IMR-90 (cell line): Measurements from ENCODE around the gene GALNT8. TPM values are rescaled to one million over a fixed set of nuclear protein-coding genes. Genes with fewer than 3 reads are reported as not detected.

ENCODE experiments used
- ATAC-seq: fragments of 200-7000 bp; cut with Tn5 transposase; 2 replicates; pipeline ENCODE4 v1.9.1; 2020; ENCODE audit warnings: low read depth, mild to moderate bottlenecking, moderate library complexity
- BruUV-seq: library from RNA; stranded (reverse); fragments of 400-500 nt; replicated peaks from 2 replicates; lab custom pipeline; 2021; lab: Mats Ljungman, UMichigan
- CTCF ChIA-PET: fragments of 300-600 bp; formaldehyde crosslinking; extraction: SDS; loops from one replicate; lab custom pipeline; 2021; ENCODE audit warnings: antibody characterized with exemption; lab: Yijun Ruan, JAX
- POLR2A ChIA-PET: fragments of 300-600 bp; sonication (Branson Sonifier 250); formaldehyde crosslinking; loops from one replicate; lab custom pipeline; 2022; ENCODE audit warnings: antibody characterized with exemption; ENCODE audit not compliant: unreplicated experiment; lab: Charles Lee
- DNase-seq: peaks from one replicate; pipeline ENCODE4 v3.0.0; 2013
- H2AFZ ChIP-seq: replicated peaks from 2 replicates; pipeline ENCODE3; 2013; ENCODE audit warnings: low read length, mild to moderate bottlenecking; ENCODE audit not compliant: poor library complexity
- H2AK5ac ChIP-seq: 2 replicates; pipeline ENCODE4 v1.6.1; 2013; ENCODE audit warnings: low read depth, low read length, inconsistent platforms
- H2AK9ac ChIP-seq: replicated peaks from 2 replicates; pipeline ENCODE3; 2013; ENCODE audit warnings: mild to moderate bottlenecking, low read depth, low read length, moderate library complexity; ENCODE audit not compliant: poor library complexity
- H2BK120ac ChIP-seq: 2 replicates; pipeline ENCODE4 v1.6.1; 2013; ENCODE audit warnings: low read depth, low read length, inconsistent platforms
- H2BK15ac ChIP-seq: 3 replicates; pipeline ENCODE4 v1.6.1; 2013; ENCODE audit warnings: low read depth, low read length, inconsistent platforms
- H2BK20ac ChIP-seq: 2 replicates; pipeline ENCODE4 v1.6.1; 2013; ENCODE audit warnings: low read depth, mild to moderate bottlenecking, inconsistent platforms, low read length, moderate library complexity
- H2BK5ac ChIP-seq: 2 replicates; pipeline ENCODE4 v1.6.1; 2013; ENCODE audit warnings: mild to moderate bottlenecking, low read depth, low read length, inconsistent platforms; ENCODE audit not compliant: poor library complexity, severe bottlenecking
- H3K14ac ChIP-seq: replicated peaks from 2 replicates; pipeline ENCODE4 v1.6.1; 2013; ENCODE audit warnings: low read depth, low read length, inconsistent platforms
- H3K18ac ChIP-seq: 2 replicates; pipeline ENCODE4 v1.6.1; 2013; ENCODE audit warnings: low read depth, low read length, control low read depth
- H3K23ac ChIP-seq: 2 replicates; pipeline ENCODE4 v1.6.1; 2013; ENCODE audit warnings: low read depth, low read length, inconsistent platforms
- H3K27ac ChIP-seq: 2 replicates; pipeline ENCODE4 v1.5.1; 2013; ENCODE audit warnings: mild to moderate bottlenecking, control low read depth, low read length; ENCODE audit not compliant: insufficient read depth
- H3K27me3 ChIP-seq: 2 replicates; pipeline ENCODE4 v1.6.1; 2013; ENCODE audit warnings: low read length; ENCODE audit not compliant: control insufficient read depth, insufficient read depth
- H3K36me3 ChIP-seq: 2 replicates; pipeline ENCODE4 v1.6.1; 2013; ENCODE audit warnings: low read length, mixed read lengths; ENCODE audit not compliant: control insufficient read depth, insufficient read depth
- H3K4ac ChIP-seq: 2 replicates; pipeline ENCODE4 v1.6.1; 2013; ENCODE audit warnings: low read depth, low read length, inconsistent platforms
- H3K4me1 ChIP-seq: 2 replicates; pipeline ENCODE4 v1.6.1; 2013; ENCODE audit warnings: low read length, mixed read lengths; ENCODE audit not compliant: control insufficient read depth, insufficient read depth
- H3K4me2 ChIP-seq: 2 replicates; pipeline ENCODE4 v1.6.1; 2013; ENCODE audit warnings: low read depth, mild to moderate bottlenecking, control low read depth, low read length, moderate library complexity
- H3K4me3 ChIP-seq: 2 replicates; pipeline ENCODE4 v1.5.1; 2013; ENCODE audit warnings: low read depth, mild to moderate bottlenecking, control low read depth, low read length, moderate library complexity; ENCODE audit not compliant: insufficient read depth
- H3K56ac ChIP-seq: 2 replicates; pipeline ENCODE4 v1.6.1; 2013; ENCODE audit warnings: low read length, inconsistent platforms; ENCODE audit not compliant: insufficient read depth; ENCODE audit errors: extremely low read depth
- H3K79me1 ChIP-seq, 2 experiments: 2 replicates each; pipeline ENCODE4 v1.6.1; 2013; ENCODE audit warnings: low read length in 2 of 2, inconsistent platforms in 1 of 2, low read depth in 1 of 2
- H3K9ac ChIP-seq: 2 replicates; pipeline ENCODE4 v1.6.1; 2013; ENCODE audit warnings: low read depth, low read length, control low read depth
- H3K9me1 ChIP-seq: 2 replicates; pipeline ENCODE4 v1.6.1; 2013; ENCODE audit warnings: low read length, inconsistent platforms; ENCODE audit not compliant: insufficient read depth
- H3K9me3 ChIP-seq: 2 replicates; pipeline ENCODE4 v1.6.1; 2013; ENCODE audit warnings: low read length; ENCODE audit not compliant: control insufficient read depth, insufficient read depth
- H4K20me1 ChIP-seq: 2 replicates; pipeline ENCODE4 v1.6.1; 2013; ENCODE audit warnings: low read length, inconsistent platforms; ENCODE audit not compliant: insufficient read depth
- H4K5ac ChIP-seq: 2 replicates; pipeline ENCODE4 v1.6.1; 2013; ENCODE audit warnings: mild to moderate bottlenecking, low read depth, low read length, control low read depth
- H4K8ac ChIP-seq, 2 experiments: 2 replicates each; pipeline ENCODE4 v1.6.1; 2013; ENCODE audit warnings: low read depth in 2 of 2, low read length in 2 of 2, control low read depth in 1 of 2, inconsistent platforms in 1 of 2
- H4K91ac ChIP-seq: 2 replicates; pipeline ENCODE4 v1.6.1; 2013; ENCODE audit warnings: low read depth, low read length, inconsistent platforms; ENCODE audit not compliant: insufficient read depth
- BHLHE40 ChIP-seq: fragments of 150-350 bp; IDR thresholded peaks from 2 replicates; pipeline ENCODE4 v1.6.1; 2016; ENCODE audit warnings: mild to moderate bottlenecking, low read depth, low read length
- CEBPB ChIP-seq: IDR thresholded peaks from 2 replicates; pipeline ENCODE4 v1.6.1; 2012; ENCODE audit warnings: low read depth, low read length, improper control_type of control experiment
- CTCF ChIP-seq: conservative IDR thresholded peaks from 2 replicates; pipeline ENCODE4 v1.5.1; 2012; ENCODE audit warnings: mild to moderate bottlenecking, low read depth, low read length, improper control_type of control experiment
- ELK1 ChIP-seq: fragments of 150-350 bp; IDR thresholded peaks from 2 replicates; pipeline ENCODE4 v1.6.1; 2016; ENCODE audit warnings: low read depth, mild to moderate bottlenecking, low read length, moderate library complexity, borderline replicate concordance
- FOS ChIP-seq: fragments of 150-350 bp; IDR thresholded peaks from 2 replicates; pipeline ENCODE4 v1.6.1; 2016; ENCODE audit warnings: low read depth, low read length
- MAFK ChIP-seq: IDR thresholded peaks from 2 replicates; pipeline ENCODE4 v1.6.1; 2012; ENCODE audit warnings: low read depth, low read length, improper control_type of control experiment
- MAZ ChIP-seq: IDR thresholded peaks from 2 replicates; pipeline ENCODE4 v1.6.1; 2012; ENCODE audit warnings: low read depth, mild to moderate bottlenecking, low read length, improper control_type of control experiment, moderate library complexity, borderline replicate concordance
- MXI1 ChIP-seq: IDR thresholded peaks from 2 replicates; pipeline ENCODE4 v1.6.1; 2012; ENCODE audit warnings: low read depth, mild to moderate bottlenecking, low read length, moderate library complexity, borderline replicate concordance
- POLR2A ChIP-seq: IDR thresholded peaks from 2 replicates; pipeline ENCODE4 v1.6.1; 2012; ENCODE audit warnings: mild to moderate bottlenecking, low read depth, low read length
- RCOR1 ChIP-seq: IDR thresholded peaks from 2 replicates; pipeline ENCODE4 v1.6.1; 2012; ENCODE audit warnings: mild to moderate bottlenecking, low read length, improper control_type of control experiment; ENCODE audit not compliant: insufficient replicate concordance
- SMC3 ChIP-seq: fragments of 150-350 bp; IDR thresholded peaks from 2 replicates; pipeline ENCODE4 v1.6.1; 2016; ENCODE audit warnings: low read depth, mild to moderate bottlenecking, antibody characterized with exemption, low read length, moderate library complexity
- USF2 ChIP-seq: fragments of 150-350 bp; IDR thresholded peaks from 2 replicates; pipeline ENCODE4 v1.6.1; 2017; ENCODE audit warnings: mild to moderate bottlenecking, antibody characterized with exemption, low read length, low read depth
- WGBS, 2 experiments: methylation state at CpG; one replicate each; pipeline versions ENCODE4 v1.1.5 to v1.1.7; 2013; ENCODE audit warnings: missing lambda C conversion rate in 2 of 2; ENCODE audit not compliant: insufficient read length in 1 of 2; ENCODE audit errors: extremely low coverage in 2 of 2; 5-methylcytosine and 5-hydroxymethylcytosine counted together
- dilution Hi-C: fragments of 300-500 bp; cut with HindIII; formaldehyde crosslinking; loops from one replicate; pipeline ENCODE4 v1.14.3; 2018; ENCODE audit warnings: low sequenced_read_pairs; ENCODE audit not compliant: unreplicated experiment
- in situ Hi-C: fragments of 300-500 bp; cut with MboI; formaldehyde crosslinking; loops from 3 replicates; pipeline ENCODE4 v1.14.3; 2019; ENCODE audit warnings: low sequenced_read_pairs, inconsistent platforms, mixed read lengths
- intact Hi-C: fragments of 100-400 bp; cut with micrococcal nuclease; formaldehyde crosslinking; loops from 2 replicates; pipeline ENCODE4 v1.10.0; 2022
- polyA plus RNA-seq, 3 experiments: library from polyadenylated mRNA; depleted of rRNA; stranded (reverse); fragments of >200 nt; gene quantifications; 2 replicates each; pipeline ENCODE4 v1.2.3, GENCODE V29; 2012; ENCODE audit warnings: low replicate concordance in 1 of 3
- total RNA-seq: library from RNA; depleted of rRNA; stranded (reverse); fragments of >200 nt; gene quantifications from 2 replicates; pipeline ENCODE4 v1.2.3, GENCODE V29; 2012

GALNT8 gene
- total and polyA plus RNA-seq, 2 of the 4 experiments (the other 2 are of a cell fraction) = not detected

GRCh38 chr12:4814485-4814884 is 94.3 kb downstream of the GALNT8 start:
- DNase-seq (no peak), ATAC-seq (no peak)
- TF ChIP-seq FOS (no peak), MAZ (no peak), CEBPB (no peak), MXI1 (no peak), SMC3 (no peak), ELK1 (no peak), USF2 (no peak), MAFK (no peak), BHLHE40 (no peak), RCOR1 (no peak), CTCF (no peak), POLR2A (no peak)
- H2BK120ac ChIP-seq = no peak overlapping the region
- no peak overlapping the region for H2AK5ac ChIP-seq
- no peak overlapping the region for H2AFZ ChIP-seq
- H3K4ac ChIP-seq = no peak overlapping the region
- CTCF ChIA-PET = no interaction called here
- no peaks in the 10 kb centered on the region for H4K20me1 ChIP-seq
- H3K27me3 ChIP-seq = peaks cover 21% of the 10 kb centered on the region
- intact Hi-C loops = no loop called here
- no peak overlapping the region for H4K91ac ChIP-seq
- H2BK5ac ChIP-seq = no peak overlapping the region
- no CpG with 5 or more reads among the region's 9 CpGs for WGBS, 2 experiments
- no peak overlapping the region for H3K23ac ChIP-seq
- no peaks in the 10 kb centered on the region for H3K9me3 ChIP-seq
- POLR2A ChIA-PET = no interaction called here
- no peak overlapping the region for H3K56ac ChIP-seq
- no peak overlapping the region for H3K14ac ChIP-seq
- no peak overlapping the region for H2AK9ac ChIP-seq
- H3K9ac ChIP-seq = no peak overlapping the region
- no peaks in the 10 kb centered on the region for H3K9me1 ChIP-seq
- no peaks in the 10 kb centered on the region for H3K79me1 ChIP-seq
- H3K18ac ChIP-seq = no peak overlapping the region
- no TSS peak for BruUV-seq
- no peak overlapping the region for H3K4me3 ChIP-seq
- no peaks in the 10 kb centered on the region for H3K36me3 ChIP-seq
- H3K4me2 ChIP-seq = no peak overlapping the region
- no peak overlapping the region for H2BK15ac ChIP-seq
- no peaks in the 10 kb centered on the region for H3K4me1 ChIP-seq
- dilution Hi-C loops = no loop called here
- no peak overlapping the region for H3K27ac ChIP-seq
- no peak overlapping the region for H2BK20ac ChIP-seq
- no peak overlapping the region for H4K8ac ChIP-seq
- no peak overlapping the region for H4K5ac ChIP-seq
- in situ Hi-C loops = no loop called here
